Thyroid gland (tissue), 4 donors: ENCODE data around the gene TTN. TPM values are rescaled to one million over a fixed set of nuclear protein-coding genes. Genes with fewer than 3 reads are reported as not detected.

Experiments used
- DNase-seq, 2 donors: peaks; one replicate each; pipeline ENCODE4 v3.0.0-alpha.2; 2019
- H3K27ac ChIP-seq, 3 donors: fragments of 200-600 bp; sonication (generic); 1 replicate in 2 of 3; 2 replicates in 1 of 3; pipeline ENCODE4 v1.5.1; 2016 to 2019; ENCODE audit warnings: mild to moderate bottlenecking in 1 of 3, moderate library complexity in 1 of 3
- H3K27me3 ChIP-seq: fragments of 200-600 bp; sonication (generic); one replicate; pipeline ENCODE4 v1.5.1; 2019
- H3K36me3 ChIP-seq, 2 donors: fragments of 200-600 bp; sonication (generic); one replicate each; pipeline ENCODE4 v1.5.1; 2016 to 2019
- H3K4me1 ChIP-seq, 2 donors: fragments of 200-600 bp; sonication (generic); one replicate each; pipeline ENCODE4 v1.5.1; 2017 to 2019
- H3K4me3 ChIP-seq, 3 donors: fragments of 200-600 bp; sonication (generic); replicated peaks in 1 of 3; 1 replicate in 2 of 3; 2 replicates in 1 of 3; pipeline ENCODE4 v1.5.1; 2016; ENCODE audit warnings: mild to moderate bottlenecking in 1 of 3
- H3K9me3 ChIP-seq: fragments of 200-600 bp; sonication (generic); one replicate; pipeline ENCODE4 v1.5.1; 2017
- CTCF ChIP-seq, 6 experiments: fragments of 200-600 bp in 3 of 6; fragments of 450-650 bp in 3 of 6; sonication (generic) in 3 of 6; IDR thresholded peaks; one replicate each; pipeline ENCODE4 v1.5.1; 2016 to 2019; ENCODE audit warnings: antibody characterized with exemption in 6 of 6, mild to moderate bottlenecking in 2 of 6, inconsistent platforms in 1 of 6, moderate library complexity in 1 of 6
- POLR2A ChIP-seq, 2 donors: fragments of 450-650 bp; IDR thresholded peaks; one replicate each; pipeline ENCODE4 v1.6.1; 2017; ENCODE audit warnings: antibody characterized with exemption in 2 of 2, mild to moderate bottlenecking in 2 of 2, moderate library complexity in 1 of 2
- WGBS, 2 donors: methylation state at CpG; one replicate each; pipeline ENCODE4 v1.1.5; 2017; 5-methylcytosine and 5-hydroxymethylcytosine counted together
- intact Hi-C: fragments of 100-400 bp; cut with DNase I; formaldehyde crosslinking; loops from one replicate; pipeline ENCODE4 v1.15.1; 2023
- total RNA-seq, 4 donors: library from RNA; depleted of rRNA; stranded (reverse); fragments of >200 nt; gene quantifications; one replicate each; pipeline ENCODE4 v1.2.3, GENCODE V29; 2016

Gene TTN
- total RNA-seq, 4 donors from 2014 or later: 6.3 to 11.3 (median 10.3) TPM

GRCh38 chr2:178502751-178503150 lies 304.5 kb downstream of the TTN start:
- no peak overlapping the region for H3K4me3 ChIP-seq
- intact Hi-C loops: no loop called here
- no peak for DNase-seq
- H3K9me3 ChIP-seq: no peaks in the 10 kb centered on the region
- TF ChIP-seq CTCF (IDR thresholded peaks at IDR 0.05): no peak
- TF ChIP-seq POLR2A (IDR thresholded peaks at IDR 0.05): no peak
- peaks cover 18 to 57% of the 10 kb centered on the region in 2 donors for H3K36me3 ChIP-seq
- WGBS, 2 donors: 96 to 98% methylated on average over 4 of the region's 4 CpGs
- no peaks in the 10 kb centered on the region for H3K4me1 ChIP-seq
- no peaks in the 10 kb centered on the region for H3K27me3 ChIP-seq
- H3K27ac ChIP-seq: no peak overlapping the region

GRCh38 chr2:178499640-178500039 lies 307.6 kb downstream of the TTN start:
- Histone ChIP-seq H3K4me3 (no peak overlapping the region), H3K9me3 (no peaks in the 10 kb centered on the region), H3K4me1 (no peaks in the 10 kb centered on the region), H3K36me3 (peaks cover 44 to 73% of the 10 kb centered on the region in 2 donors), H3K27ac (no peak overlapping the region), H3K27me3 (no peaks in the 10 kb centered on the region)
- no peak for DNase-seq
- no peak for TF ChIP-seq POLR2A (IDR thresholded peaks at IDR 0.05)
- TF ChIP-seq CTCF (IDR thresholded peaks at IDR 0.05): no peak
- 97 to 99% methylated on average over 3 of the region's 3 CpGs for WGBS, 2 donors
- intact Hi-C loops: no loop called here

- TF ChIP-seq POLR2A (IDR thresholded peaks at IDR 0.05) (no peak), CTCF (IDR thresholded peaks at IDR 0.05) (no peak)
- intact Hi-C loops: no loop called here
- H3K27ac ChIP-seq: no peak overlapping the region
- H3K27me3 ChIP-seq: no peaks in the 10 kb centered on the region
- no peak overlapping the region for H3K4me3 ChIP-seq
- H3K9me3 ChIP-seq: no peaks in the 10 kb centered on the region
- no peaks in the 10 kb centered on the region for H3K4me1 ChIP-seq
- H3K36me3 ChIP-seq: peaks cover 53 to 74% of the 10 kb centered on the region in 2 donors
- DNase-seq: no peak
Measured at GRCh38 chr2:178498137-178498536, 309.1 kb downstream of the TTN start.

GRCh38 chr2:178496049-178496448 lies 311.2 kb downstream of the TTN start:
- H3K27me3 ChIP-seq: no peaks in the 10 kb centered on the region
- H3K27ac ChIP-seq: no peak overlapping the region
- no peak for DNase-seq
- H3K9me3 ChIP-seq: no peaks in the 10 kb centered on the region
- WGBS, 2 donors: 81 to 91% methylated on average over 4 of the region's 4 CpGs
- no peaks in the 10 kb centered on the region for H3K4me1 ChIP-seq
- peaks cover 54 to 62% of the 10 kb centered on the region in 2 donors for H3K36me3 ChIP-seq
- no peak for TF ChIP-seq POLR2A (IDR thresholded peaks at IDR 0.05)
- TF ChIP-seq CTCF (IDR thresholded peaks at IDR 0.05): no peak
- no peak overlapping the region for H3K4me3 ChIP-seq
- intact Hi-C loops: no loop called here

GRCh38 chr2:178491612-178492011 lies 315.6 kb downstream of the TTN start:
- WGBS, 2 donors: 89 to 94% methylated on average over 6 of the region's 6 CpGs
- peaks cover 37 to 40% of the 10 kb centered on the region in 2 donors for H3K36me3 ChIP-seq

More at GRCh38 chr2:178491612-178492011, 315.6 kb downstream of the TTN start:
- Histone ChIP-seq H3K4me3 (no peak overlapping the region), H3K4me1 (no peaks in the 10 kb centered on the region), H3K9me3 (no peaks in the 10 kb centered on the region), H3K27ac (no peak overlapping the region), H3K27me3 (no peaks in the 10 kb centered on the region)
- no peak for DNase-seq
- TF ChIP-seq POLR2A (IDR thresholded peaks at IDR 0.05) (no peak), CTCF (IDR thresholded peaks at IDR 0.05) (no peak)
- intact Hi-C loops: no loop called here
